DMS53 treated with DMSO at 0.1 percent for 48 hours (cell line): Measurements from ENCODE around the gene JPT2.

Source experiments
- DNase-seq: peaks from one replicate; lab custom pipeline; 2025; ENCODE audit not compliant: unreplicated experiment; lab: John Stamatoyannopoulos, UW

Gene JPT2

GRCh38 chr16:1651974-1652312 is 26.1 kb upstream of the JPT2 start:
- DNase-seq: no peak

DNA sequence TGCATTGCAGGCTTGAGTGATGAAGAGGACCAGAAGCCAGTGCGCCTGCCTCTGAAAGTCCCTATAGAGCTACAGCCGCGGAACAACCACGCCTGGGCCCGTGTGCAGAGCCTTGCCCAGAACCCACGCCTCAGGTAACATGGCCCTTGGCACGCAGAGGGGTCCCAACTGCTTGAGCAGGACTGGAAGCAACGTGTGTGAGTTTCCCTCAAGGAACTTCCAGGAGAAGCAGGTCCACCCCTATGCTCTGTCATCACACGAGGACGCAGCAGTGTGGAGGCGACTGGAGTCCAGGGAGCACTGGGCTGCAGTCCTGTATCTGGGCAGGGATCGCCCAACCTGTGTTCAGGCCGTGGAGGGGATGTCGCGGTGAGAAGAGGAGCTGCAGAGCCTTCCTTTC is 25.1 kb upstream of the JPT2 start:
- DNase-seq: no peak

- no peak for DNase-seq
These were observed 23.4 kb upstream of the JPT2 start for GRCh38 chr16:1654505-1655268.

DNA sequence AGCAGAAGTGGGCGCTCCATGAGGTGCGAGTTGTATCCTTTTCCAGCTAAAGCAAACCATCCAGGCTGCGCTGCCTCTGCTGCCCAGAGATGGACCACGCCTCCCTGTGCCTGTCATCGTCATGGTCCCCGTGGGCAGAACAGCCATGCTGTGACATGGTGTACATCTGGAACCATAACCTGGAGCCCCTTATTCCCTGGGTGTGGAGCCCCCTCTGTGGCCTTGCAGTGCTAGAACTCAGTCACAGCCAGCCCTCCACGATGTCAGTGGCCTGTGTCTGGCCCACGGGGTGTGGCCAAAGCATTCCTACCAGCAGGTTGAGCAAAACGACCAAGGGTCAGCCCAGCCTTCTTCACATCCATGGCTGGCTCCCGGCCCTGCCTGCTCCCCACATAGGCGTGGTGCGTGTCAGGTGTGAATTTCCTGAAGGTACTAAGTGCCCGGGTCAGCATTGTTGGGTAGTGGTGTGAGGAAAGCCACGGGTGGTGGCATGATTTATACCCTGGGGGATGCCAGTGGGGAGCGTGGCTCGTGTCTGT is 22.7 kb upstream of the JPT2 start:
- no peak for DNase-seq

- DNase-seq: no peak
These were observed 21.9 kb upstream of the JPT2 start for GRCh38 chr16:1655909-1656807.

DNA sequence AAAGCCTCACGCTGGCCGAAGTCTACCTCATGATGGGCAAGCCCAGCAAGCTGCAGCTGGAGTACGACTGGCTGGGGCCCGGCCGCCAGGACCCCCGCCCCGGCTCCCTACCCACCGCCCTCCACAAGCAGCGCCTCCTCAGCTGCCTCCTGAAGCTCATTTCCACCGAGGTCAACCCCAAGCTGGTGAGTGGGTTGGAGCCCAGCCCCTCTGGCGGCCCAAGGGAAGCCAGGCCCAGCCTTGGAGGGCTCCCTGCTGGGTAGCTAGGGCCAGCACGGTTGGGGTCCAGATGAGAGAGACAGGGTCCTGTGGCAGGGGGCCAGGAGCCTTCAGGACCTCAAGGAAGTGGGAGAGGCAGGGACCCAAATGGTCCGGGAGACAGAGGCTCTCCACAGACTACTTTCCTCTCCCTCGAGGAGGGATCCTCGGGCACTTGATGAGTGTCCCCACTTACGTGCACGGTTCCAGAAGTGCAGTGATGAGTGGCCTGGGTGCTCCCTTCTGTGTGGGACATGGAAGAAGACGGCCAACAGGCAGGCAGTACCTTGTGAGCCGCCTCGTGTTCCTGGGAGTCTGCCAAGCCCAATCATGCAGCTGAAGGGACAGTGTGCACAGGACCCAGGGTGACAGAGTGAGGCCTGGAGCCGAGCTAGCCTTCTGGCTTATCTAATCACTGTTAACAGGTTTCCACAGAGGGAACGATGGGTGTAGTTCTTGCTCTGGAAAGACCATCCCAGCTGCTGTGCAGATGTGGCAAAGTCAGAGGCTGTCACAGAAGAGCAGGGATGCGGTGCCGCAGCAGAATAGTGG is 21.1 kb upstream of the JPT2 start:
- DNase-seq: no peak

DNA sequence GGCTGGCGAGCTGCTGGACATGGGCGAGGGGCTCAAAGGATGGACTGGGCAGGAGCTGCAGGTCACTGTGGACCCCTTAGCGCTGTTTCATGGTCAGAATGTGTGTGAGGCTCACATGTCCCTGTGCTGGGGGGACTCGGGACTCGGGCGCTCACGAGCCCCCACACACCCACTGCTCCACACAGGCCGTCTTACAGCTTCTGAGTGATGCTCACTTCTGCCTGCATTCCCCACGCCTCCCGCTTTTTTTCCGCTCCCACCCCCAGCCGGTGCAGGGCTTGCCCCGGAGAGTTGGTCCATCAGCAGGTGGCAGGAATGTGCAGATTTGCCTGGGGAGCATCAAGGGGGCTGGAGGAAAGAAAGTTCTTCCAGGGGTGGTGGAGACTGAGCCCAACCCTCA is 20.2 kb upstream of the JPT2 start:
- no peak for DNase-seq

DNA sequence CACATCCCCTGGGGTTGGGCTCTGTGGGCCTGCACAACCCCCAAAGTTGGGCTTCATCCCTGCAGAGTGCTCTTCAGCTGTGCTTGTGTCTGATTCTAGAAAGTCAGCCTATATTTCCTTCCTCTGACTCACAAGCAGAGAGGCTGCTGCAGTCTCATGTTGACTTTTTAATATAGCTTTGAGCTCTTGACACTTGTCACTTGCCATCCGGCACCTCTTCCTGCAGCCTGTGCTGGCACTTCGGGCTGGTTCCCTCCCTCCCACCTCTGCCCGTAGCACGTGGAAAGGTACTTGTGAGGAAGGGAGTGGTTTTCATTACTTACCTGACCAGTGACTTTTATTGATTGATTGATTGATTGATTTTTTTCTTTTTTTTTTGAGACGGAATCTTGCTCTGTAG is 19.0 kb upstream of the JPT2 start:
- no peak for DNase-seq

DNA sequence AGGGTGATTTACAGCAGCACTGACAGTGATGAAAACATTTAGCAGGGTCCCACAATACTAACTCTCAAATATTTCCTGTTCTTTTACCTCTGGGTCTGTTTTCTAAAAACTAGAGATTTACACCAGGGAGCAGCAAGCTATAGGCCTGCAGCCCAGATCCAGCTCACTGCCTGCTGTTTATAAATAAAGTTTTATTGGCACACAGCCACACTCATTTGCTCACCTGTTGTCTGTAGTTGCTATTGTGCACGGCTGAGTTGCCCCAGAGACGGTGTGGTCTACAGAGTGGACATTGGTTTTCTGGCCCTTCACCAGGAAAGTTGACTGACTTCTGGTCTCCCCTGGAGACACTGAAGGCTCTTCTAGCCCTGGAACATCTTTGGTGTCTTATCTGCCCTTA is 16.3 kb upstream of the JPT2 start:
- DNase-seq: no peak

GRCh38 chr16:1662543-1662942 is 15.5 kb upstream of the JPT2 start:
- no peak for DNase-seq

- no peak for DNase-seq
These were observed 12.2 kb upstream of the JPT2 start for GRCh38 chr16:1665829-1666228.

DNA sequence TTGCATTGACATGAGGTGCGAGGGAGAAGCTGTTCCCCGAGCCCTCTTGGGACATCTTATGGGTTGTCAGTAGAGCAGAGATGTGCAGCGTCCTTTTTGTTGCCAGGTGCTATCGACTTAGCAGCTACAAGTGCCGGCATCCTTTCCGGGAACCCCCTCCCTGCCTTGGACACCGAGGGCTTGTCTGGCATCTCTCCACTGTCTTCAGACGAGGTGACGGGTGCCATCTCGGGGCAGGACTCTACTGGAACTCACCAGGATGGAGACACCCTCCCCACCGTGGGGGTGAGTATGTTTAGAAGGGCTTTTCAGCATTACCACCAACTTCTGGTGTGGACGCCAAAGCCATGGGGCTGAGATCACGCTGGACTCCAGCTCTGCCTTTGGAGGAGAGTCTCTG is 11.8 kb upstream of the JPT2 start:
- no peak for DNase-seq

- DNase-seq: no peak
These were observed 10.8 kb upstream of the JPT2 start for GRCh38 chr16:1667271-1667670.

- DNase-seq: no peak
These were observed 10.2 kb upstream of the JPT2 start for GRCh38 chr16:1667916-1668315.

DNA sequence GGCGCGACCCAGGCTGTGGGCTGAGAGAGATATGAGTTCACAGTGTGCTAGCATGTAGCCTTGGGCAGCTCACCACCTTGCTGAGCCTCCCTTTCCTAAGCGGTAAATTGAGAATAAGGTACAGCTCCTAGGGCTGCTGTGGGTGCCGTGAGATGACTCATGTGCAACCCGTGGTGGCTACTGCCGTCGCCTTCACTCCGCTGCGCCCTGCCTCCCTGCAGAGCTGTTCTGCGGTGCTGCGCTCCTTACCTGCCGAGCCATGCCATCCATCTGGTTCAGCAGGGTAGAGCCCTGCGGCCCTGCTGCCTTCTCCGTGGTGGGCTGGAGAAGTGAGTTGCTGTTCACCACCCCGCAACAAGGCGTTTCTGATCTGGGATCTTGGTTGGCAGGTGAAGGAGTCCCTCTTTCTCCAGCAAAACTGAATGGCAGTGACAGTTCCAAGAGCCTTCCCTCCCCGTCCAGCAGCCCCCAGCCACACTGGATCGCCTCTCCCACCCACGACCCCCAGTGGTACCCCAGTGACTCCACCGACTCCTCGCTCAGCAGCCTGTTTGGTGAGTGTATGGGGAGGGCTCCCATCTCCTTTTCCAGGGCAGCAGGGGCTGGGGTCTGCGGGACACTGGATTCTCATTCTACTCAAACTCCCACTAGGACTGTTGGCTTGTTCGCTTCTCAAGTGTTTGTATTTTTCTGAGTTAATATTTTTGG is 9.3 kb upstream of the JPT2 start:
- DNase-seq: no peak

- no peak for DNase-seq
These were observed 8.4 kb upstream of the JPT2 start for GRCh38 chr16:1669698-1670097.

DNA sequence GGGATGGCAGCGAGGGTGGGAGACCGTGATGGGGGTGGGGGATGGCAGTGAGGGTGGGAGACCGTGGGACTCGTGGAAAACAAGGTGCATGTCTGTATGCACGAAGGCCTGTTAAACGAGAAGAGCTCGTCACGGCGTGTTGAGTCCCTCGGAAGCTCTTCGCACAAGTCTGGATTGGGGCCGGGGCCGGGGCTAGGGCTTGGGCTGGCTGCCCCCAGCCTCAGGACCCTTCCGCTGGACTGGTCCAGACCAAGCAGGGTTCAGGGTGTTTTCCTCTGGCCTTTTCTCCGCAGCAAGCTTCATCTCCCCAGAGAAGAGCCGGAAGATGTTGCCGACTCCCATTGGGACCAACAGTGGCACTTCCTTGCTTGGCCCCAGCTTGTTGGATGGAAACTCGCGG is 7.7 kb upstream of the JPT2 start:
- no peak for DNase-seq

DNA sequence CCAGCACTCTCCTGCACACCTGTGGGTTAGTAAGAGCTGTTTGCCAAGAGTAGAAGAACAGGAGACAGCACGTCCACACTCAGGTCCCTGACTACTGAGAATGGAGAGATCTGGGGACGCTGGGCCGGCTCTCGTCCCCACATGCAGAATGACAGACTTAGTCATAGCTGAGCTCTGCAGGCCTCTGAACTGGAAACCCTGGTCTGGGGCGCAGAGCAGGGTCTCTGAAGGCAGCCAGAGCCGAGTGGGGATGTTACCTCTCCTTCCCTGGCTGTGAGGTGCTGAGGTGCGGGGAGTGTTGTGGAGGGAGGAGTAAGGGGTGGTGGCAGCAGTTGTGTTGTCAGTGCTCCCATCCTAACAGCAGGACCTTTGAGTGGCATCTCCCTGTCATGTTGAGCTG is 7.2 kb upstream of the JPT2 start:
- no peak for DNase-seq

GRCh38 chr16:1673424-1674151 is 4.5 kb upstream of the JPT2 start:
- no peak for DNase-seq

GRCh38 chr16:1674306-1674705 is 3.8 kb upstream of the JPT2 start:
- DNase-seq: no peak
